HT1080 (cell line): ENCODE measurements around the gene HLA-C. TPM values are rescaled to one million over a fixed set of nuclear protein-coding genes. Genes with fewer than 3 reads are reported as not detected.

Experiments used
- small RNA-seq: library from RNA; depleted of rRNA; stranded (forward); fragments of <200 nt; gene quantifications from one replicate; pipeline ENCODE3, GENCODE V24; 2014
- total RNA-seq: library from RNA; depleted of rRNA; stranded (reverse); fragments of >200 nt; shearing (Covaris generic); gene quantifications from 2 replicates; pipeline ENCODE4 v1.2.3, GENCODE V29; 2014; rRNA removed

HLA-C gene
- total RNA-seq, 1 experiment from 2014 or later: 23.1 TPM

Small RNA genes lying within 50 kb of the gene (small RNA-seq; reads per million reads assigned to genes)
- gene AL662844.1: not detected

Other genes with a start within 250 kb of the HLA-C start
- not detected in 2 replicates for gene C6orf15, start 159.5 kb downstream of the HLA-C start, total RNA-seq
- 0.64 and 0.80 TPM in 2 replicates for gene PSORS1C1, start 157.3 kb downstream of the HLA-C start, total RNA-seq
- gene CDSN, start 151.6 kb downstream of the HLA-C start, total RNA-seq: not detected in 2 replicates
- gene PSORS1C2, start 133.0 kb downstream of the HLA-C start, total RNA-seq: not detected in 2 replicates
- 22.1 and 29.2 TPM in 2 replicates for gene CCHCR1, start 114.3 kb downstream of the HLA-C start, total RNA-seq
- gene TCF19, start 113.5 kb downstream of the HLA-C start, total RNA-seq: 91.0 and 101 TPM in 2 replicates
- not detected in 2 replicates for gene POU5F1, start 101.4 kb downstream of the HLA-C start, total RNA-seq
- gene HLA-B, start 85.1 kb upstream of the HLA-C start, total RNA-seq: 11.8 and 15.4 TPM in 2 replicates
- 24.9 and 25.6 TPM in 2 replicates for gene MICA, start 131.5 kb upstream of the HLA-C start, total RNA-seq
- not detected in 2 replicates for gene MICB, start 226.1 kb upstream of the HLA-C start, total RNA-seq